ENCODE results near the gene KIAA1671. TPM values are rescaled to one million over a fixed set of nuclear protein-coding genes. Genes with fewer than 3 reads are reported as not detected.

KIAA1671 gene
- total RNA-seq, 1 donor from 2014 or later: 7.4 TPM

Small RNA genes lying within 50 kb of the gene (small RNA-seq; reads per million reads assigned to genes)
- not detected for gene Z99916.2 (ENCODE audit: low replicate concordance)

Other genes starting within 250 kb of the KIAA1671 start
- gene PIWIL3, start 178.0 kb upstream of the KIAA1671 start, total RNA-seq: not detected
- 10.1 TPM for gene SGSM1, start 146.5 kb upstream of the KIAA1671 start, total RNA-seq
- gene LHFPL7, start 6.0 kb upstream of the KIAA1671 start, total RNA-seq: not detected
- not detected for gene CRYBB3, start 247.1 kb downstream of the KIAA1671 start, total RNA-seq

Measured in temporal lobe (tissue), 2 donors.